ENCODE data around the gene GATAD2B.

Gene GATAD2B

DNA sequence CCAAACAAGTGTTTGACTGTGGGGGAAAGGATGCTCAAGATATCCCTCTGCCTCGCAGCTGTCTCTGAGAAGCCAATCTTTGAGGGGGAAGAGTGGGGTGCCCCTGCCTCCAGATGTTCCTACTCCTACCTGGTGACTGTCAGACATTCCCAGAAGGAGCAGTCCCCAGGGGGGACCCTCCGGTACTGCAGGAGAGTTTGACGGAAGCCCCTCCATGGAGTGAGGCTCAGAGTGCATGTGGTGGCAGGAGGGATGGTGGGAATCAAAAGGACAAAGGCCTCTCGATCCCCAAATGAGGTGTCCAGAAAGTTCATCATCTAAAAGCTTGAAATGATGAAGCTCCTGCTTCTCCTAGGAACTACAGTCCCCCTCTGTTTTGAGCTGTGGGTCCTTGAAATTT is 142.2 kb downstream of the GATAD2B start:
- TF ChIP-seq, protein P1, sequence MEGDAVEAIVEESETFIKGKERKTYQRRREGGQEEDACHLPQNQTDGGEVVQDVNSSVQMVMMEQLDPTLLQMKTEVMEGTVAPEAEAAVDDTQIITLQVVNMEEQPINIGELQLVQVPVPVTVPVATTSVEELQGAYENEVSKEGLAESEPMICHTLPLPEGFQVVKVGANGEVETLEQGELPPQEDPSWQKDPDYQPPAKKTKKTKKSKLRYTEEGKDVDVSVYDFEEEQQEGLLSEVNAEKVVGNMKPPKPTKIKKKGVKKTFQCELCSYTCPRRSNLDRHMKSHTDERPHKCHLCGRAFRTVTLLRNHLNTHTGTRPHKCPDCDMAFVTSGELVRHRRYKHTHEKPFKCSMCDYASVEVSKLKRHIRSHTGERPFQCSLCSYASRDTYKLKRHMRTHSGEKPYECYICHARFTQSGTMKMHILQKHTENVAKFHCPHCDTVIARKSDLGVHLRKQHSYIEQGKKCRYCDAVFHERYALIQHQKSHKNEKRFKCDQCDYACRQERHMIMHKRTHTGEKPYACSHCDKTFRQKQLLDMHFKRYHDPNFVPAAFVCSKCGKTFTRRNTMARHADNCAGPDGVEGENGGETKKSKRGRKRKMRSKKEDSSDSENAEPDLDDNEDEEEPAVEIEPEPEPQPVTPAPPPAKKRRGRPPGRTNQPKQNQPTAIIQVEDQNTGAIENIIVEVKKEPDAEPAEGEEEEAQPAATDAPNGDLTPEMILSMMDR (IDR thresholded peaks at IDR 0.05; ENCODE audit: insufficient read depth, low read length) = no peak
- TF ChIP-seq GABPA (IDR thresholded peaks at IDR 0.05; ENCODE audit: low read depth) (no peak), SPI1 (IDR thresholded peaks at IDR 0.05; ENCODE audit: borderline replicate concordance, low read depth) (no peak), POLR2AphosphoS5 (IDR thresholded peaks at IDR 0.05; ENCODE audit: low read depth) (no peak)
- TF ChIP-seq, protein P2, sequence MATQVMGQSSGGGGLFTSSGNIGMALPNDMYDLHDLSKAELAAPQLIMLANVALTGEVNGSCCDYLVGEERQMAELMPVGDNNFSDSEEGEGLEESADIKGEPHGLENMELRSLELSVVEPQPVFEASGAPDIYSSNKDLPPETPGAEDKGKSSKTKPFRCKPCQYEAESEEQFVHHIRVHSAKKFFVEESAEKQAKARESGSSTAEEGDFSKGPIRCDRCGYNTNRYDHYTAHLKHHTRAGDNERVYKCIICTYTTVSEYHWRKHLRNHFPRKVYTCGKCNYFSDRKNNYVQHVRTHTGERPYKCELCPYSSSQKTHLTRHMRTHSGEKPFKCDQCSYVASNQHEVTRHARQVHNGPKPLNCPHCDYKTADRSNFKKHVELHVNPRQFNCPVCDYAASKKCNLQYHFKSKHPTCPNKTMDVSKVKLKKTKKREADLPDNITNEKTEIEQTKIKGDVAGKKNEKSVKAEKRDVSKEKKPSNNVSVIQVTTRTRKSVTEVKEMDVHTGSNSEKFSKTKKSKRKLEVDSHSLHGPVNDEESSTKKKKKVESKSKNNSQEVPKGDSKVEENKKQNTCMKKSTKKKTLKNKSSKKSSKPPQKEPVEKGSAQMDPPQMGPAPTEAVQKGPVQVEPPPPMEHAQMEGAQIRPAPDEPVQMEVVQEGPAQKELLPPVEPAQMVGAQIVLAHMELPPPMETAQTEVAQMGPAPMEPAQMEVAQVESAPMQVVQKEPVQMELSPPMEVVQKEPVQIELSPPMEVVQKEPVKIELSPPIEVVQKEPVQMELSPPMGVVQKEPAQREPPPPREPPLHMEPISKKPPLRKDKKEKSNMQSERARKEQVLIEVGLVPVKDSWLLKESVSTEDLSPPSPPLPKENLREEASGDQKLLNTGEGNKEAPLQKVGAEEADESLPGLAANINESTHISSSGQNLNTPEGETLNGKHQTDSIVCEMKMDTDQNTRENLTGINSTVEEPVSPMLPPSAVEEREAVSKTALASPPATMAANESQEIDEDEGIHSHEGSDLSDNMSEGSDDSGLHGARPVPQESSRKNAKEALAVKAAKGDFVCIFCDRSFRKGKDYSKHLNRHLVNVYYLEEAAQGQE (IDR thresholded peaks at IDR 0.05; ENCODE audit: insufficient replicate concordance, low read depth) = no peak
- no peak for DNase-seq (ENCODE audit: low read depth in 1 of 2, low spot score in 1 of 2)
- no peaks in the 10 kb centered on the region for H3K27me3 ChIP-seq (ENCODE audit: insufficient read depth, poor library complexity, severe bottlenecking)
- H3K27ac ChIP-seq (replicated peaks) = no peak overlapping the region
- H3K4me3 ChIP-seq (replicated peaks; ENCODE audit: insufficient read depth, low read length) = no peak overlapping the region

DNA sequence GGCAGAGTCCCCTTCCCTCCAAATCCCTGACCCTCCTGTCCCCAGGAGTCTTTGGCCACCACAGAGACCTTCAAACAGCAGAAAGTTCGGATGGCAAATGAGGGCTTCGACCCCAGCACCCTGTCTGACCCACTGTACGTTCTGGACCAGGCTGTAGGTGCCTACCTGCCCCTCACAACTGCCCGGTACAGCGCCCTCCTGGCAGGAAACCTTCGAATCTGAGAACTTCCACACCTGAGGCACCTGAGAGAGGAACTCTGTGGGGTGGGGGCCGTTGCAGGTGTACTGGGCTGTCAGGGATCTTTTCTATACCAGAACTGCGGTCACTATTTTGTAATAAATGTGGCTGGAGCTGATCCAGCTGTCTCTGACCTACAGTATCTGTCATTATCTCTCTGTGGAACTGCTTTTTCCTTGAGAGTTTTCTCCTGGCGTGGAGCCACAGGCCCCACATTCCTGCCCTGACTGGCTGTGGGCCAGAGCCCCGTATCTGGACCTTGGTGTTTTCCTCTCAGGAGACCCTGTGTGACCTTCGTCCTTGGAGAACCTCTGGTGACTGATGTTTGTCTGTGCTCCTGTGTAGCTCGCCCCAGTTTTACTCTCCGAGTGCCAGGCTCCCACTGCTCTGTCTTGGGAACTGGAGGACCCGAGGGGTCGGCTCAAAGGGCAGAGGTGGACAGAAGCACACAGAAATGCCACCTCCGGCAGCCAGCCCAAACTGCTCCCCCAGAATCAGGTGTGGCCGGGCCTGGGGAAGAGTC is 142.8 kb downstream of the GATAD2B start:
- Histone ChIP-seq H3K27me3 (ENCODE audit: insufficient read depth, poor library complexity, severe bottlenecking) (no peaks in the 10 kb centered on the region), H3K27ac (replicated peaks) (no peak overlapping the region), H3K4me3 (replicated peaks; ENCODE audit: insufficient read depth, low read length) (no peak overlapping the region)
- TF ChIP-seq GABPA (IDR thresholded peaks at IDR 0.05; ENCODE audit: low read depth) = no peak
- TF ChIP-seq SPI1 (IDR thresholded peaks at IDR 0.05; ENCODE audit: borderline replicate concordance, low read depth) = no peak
- TF ChIP-seq, protein P2 (IDR thresholded peaks at IDR 0.05; ENCODE audit: insufficient replicate concordance, low read depth) = no peak
- TF ChIP-seq, protein P1 (IDR thresholded peaks at IDR 0.05; ENCODE audit: insufficient read depth, low read length) = no peak
- no peak for TF ChIP-seq POLR2AphosphoS5 (IDR thresholded peaks at IDR 0.05; ENCODE audit: low read depth)
- DNase-seq (ENCODE audit: low read depth in 1 of 2, low spot score in 1 of 2) = no peak

DNA sequence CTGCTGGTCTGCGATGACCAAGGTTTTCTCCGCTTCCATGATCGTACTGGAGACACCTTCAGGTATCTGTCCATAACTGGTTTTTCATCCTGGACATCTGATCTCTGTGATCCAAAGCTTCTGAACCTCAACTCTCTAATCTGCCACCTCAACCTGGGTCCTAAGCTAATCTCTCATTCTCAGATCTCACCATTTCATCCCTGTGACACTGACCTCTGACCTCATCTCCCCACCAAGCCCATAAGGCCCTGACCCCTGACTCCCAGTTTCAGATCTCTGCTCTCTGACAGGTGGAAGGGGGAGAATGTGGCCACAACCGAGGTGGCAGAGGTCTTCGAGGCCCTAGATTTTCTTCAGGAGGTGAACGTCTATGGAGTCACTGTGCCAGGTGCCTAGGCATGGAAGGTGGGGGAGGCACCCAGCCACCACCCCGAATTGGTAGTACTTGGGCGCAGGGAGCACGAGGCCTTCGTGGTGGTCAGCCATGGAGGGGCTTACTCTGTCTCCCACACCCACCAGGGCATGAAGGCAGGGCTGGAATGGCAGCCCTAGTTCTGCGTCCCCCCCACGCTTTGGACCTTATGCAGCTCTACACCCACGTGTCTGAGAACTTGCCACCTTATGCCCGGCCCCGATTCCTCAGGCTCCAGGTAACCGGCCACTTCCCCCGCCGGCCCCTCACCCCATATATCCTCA is 143.8 kb downstream of the GATAD2B start:
- TF ChIP-seq, protein P1 (IDR thresholded peaks at IDR 0.05; ENCODE audit: insufficient read depth, low read length) = no peak
- TF ChIP-seq POLR2AphosphoS5 (IDR thresholded peaks at IDR 0.05; ENCODE audit: low read depth) = no peak
- no peak for TF ChIP-seq SPI1 (IDR thresholded peaks at IDR 0.05; ENCODE audit: borderline replicate concordance, low read depth)
- TF ChIP-seq GABPA (IDR thresholded peaks at IDR 0.05; ENCODE audit: low read depth) = no peak
- TF ChIP-seq, protein P2 (IDR thresholded peaks at IDR 0.05; ENCODE audit: insufficient replicate concordance, low read depth) = no peak

More for the DNA sequence above, 143.8 kb downstream of the GATAD2B start:
- H3K27ac ChIP-seq (replicated peaks) = no peak overlapping the region
- no peak for DNase-seq (ENCODE audit: low read depth in 1 of 2, low spot score in 1 of 2)
- H3K4me3 ChIP-seq (replicated peaks; ENCODE audit: insufficient read depth, low read length) = no peak overlapping the region
- H3K27me3 ChIP-seq (ENCODE audit: insufficient read depth, poor library complexity, severe bottlenecking) = no peaks in the 10 kb centered on the region
